ENCODE measurements around the gene ZNF423. TPM values are rescaled to one million over a fixed set of nuclear protein-coding genes. Genes with fewer than 3 reads are reported as not detected.

Gene ZNF423
- total RNA-seq, 1 donor, result 11.6 TPM

GRCh38 chr16:49483651-49484450 is 372.1 kb downstream of the ZNF423 start:
- Histone ChIP-seq H3K27me3 (ENCODE audit: insufficient read depth, low read length) (peaks cover 4% of the 10 kb centered on the region), H3K36me3 (ENCODE audit: insufficient read depth, low read length) (no peaks in the 10 kb centered on the region), H3K79me2 (ENCODE audit: insufficient read depth, low read length) (no peaks in the 10 kb centered on the region), H3K4me3 (ENCODE audit: insufficient read depth, low read length) (no peak overlapping the region), H3K4me1 (ENCODE audit: insufficient read depth, low read length) (no peaks in the 10 kb centered on the region), H3K9me3 (ENCODE audit: low read depth, low read length) (no peaks in the 10 kb centered on the region), H3K4me2 (ENCODE audit: insufficient read depth, low read length) (no peak overlapping the region), H2AFZ (ENCODE audit: low read length) (no peak overlapping the region), H4K20me1 (ENCODE audit: insufficient read depth, low read length) (no peaks in the 10 kb centered on the region), H3K27ac (ENCODE audit: low read depth, low read length) (no peak overlapping the region)
- TF ChIP-seq CTCF (IDR thresholded peaks at IDR 0.05; ENCODE audit: extremely low read depth, low read depth, low read length), result no peak
- DNase-seq (ENCODE audit: insufficient read length, low spot score, missing footprints), result peak; percentile 29

DNA sequence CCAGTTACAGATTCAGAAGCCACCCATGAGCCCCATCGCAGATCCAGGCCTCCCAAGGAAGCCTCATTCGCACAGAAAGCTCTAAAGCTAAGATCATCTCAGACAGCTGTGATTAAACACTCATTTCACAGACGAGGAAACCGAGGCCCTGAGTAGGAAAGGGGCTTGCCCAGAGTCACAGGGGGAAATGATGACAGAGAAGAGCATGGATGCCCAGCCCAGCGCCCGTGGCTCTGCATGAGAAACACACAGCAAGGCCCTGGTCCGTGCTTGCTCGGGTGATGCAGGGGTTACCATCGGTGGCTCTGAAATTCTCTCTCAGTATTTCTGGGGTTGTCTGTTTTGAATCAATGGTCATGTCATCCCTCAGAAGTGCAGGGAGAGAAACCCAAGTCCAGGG is 372.7 kb downstream of the ZNF423 start:
- no peak for TF ChIP-seq CTCF (IDR thresholded peaks at IDR 0.05; ENCODE audit: extremely low read depth, low read depth, low read length)
- H3K36me3 ChIP-seq (ENCODE audit: insufficient read depth, low read length), result no peaks in the 10 kb centered on the region
- no peaks in the 10 kb centered on the region for H3K9me3 ChIP-seq (ENCODE audit: low read depth, low read length)
- no peaks in the 10 kb centered on the region for H4K20me1 ChIP-seq (ENCODE audit: insufficient read depth, low read length)
- DNase-seq (ENCODE audit: insufficient read length, low spot score, missing footprints), result peak; percentile 42
- no peak overlapping the region for H3K4me2 ChIP-seq (ENCODE audit: insufficient read depth, low read length)
- H3K4me1 ChIP-seq (ENCODE audit: insufficient read depth, low read length), result no peaks in the 10 kb centered on the region
- no peaks in the 10 kb centered on the region for H3K79me2 ChIP-seq (ENCODE audit: insufficient read depth, low read length)
- H2AFZ ChIP-seq (ENCODE audit: low read length), result no peak overlapping the region
- H3K27ac ChIP-seq (ENCODE audit: low read depth, low read length), result no peak overlapping the region
- no peak overlapping the region for H3K4me3 ChIP-seq (ENCODE audit: insufficient read depth, low read length)
- H3K27me3 ChIP-seq (ENCODE audit: insufficient read depth, low read length), result peaks cover 4% of the 10 kb centered on the region

DNA sequence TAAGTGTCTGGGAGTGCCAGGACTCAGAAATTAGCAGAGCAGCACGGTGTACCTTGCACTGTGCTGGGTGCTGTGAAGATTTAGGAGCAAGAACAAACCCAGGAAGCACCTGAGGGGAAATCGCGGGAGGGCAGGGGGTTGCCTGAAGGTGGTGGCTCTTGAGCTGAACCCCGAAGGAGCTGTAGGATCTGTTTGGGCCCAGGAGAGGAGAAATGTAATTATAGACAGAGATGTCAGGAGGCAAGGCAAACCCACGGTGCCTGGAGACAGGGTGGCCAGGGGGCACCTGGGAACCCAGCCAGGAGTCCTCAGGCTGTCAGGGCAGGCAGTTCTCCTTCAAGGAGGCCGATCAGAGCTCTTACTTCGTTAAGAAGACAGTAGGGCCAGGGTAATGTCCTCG is 373.2 kb downstream of the ZNF423 start:
- no peaks in the 10 kb centered on the region for H3K4me1 ChIP-seq (ENCODE audit: insufficient read depth, low read length)
- H3K9me3 ChIP-seq (ENCODE audit: low read depth, low read length), result no peaks in the 10 kb centered on the region
- no peak overlapping the region for H3K4me3 ChIP-seq (ENCODE audit: insufficient read depth, low read length)
- H3K79me2 ChIP-seq (ENCODE audit: insufficient read depth, low read length), result no peaks in the 10 kb centered on the region
- no peaks in the 10 kb centered on the region for H4K20me1 ChIP-seq (ENCODE audit: insufficient read depth, low read length)
- no peak overlapping the region for H2AFZ ChIP-seq (ENCODE audit: low read length)
- no peak overlapping the region for H3K27ac ChIP-seq (ENCODE audit: low read depth, low read length)
- H3K36me3 ChIP-seq (ENCODE audit: insufficient read depth, low read length), result no peaks in the 10 kb centered on the region
- no peak for DNase-seq (ENCODE audit: insufficient read length, low spot score, missing footprints)
- peaks cover 4% of the 10 kb centered on the region for H3K27me3 ChIP-seq (ENCODE audit: insufficient read depth, low read length)
- no peak for TF ChIP-seq CTCF (IDR thresholded peaks at IDR 0.05; ENCODE audit: extremely low read depth, low read depth, low read length)
- H3K4me2 ChIP-seq (ENCODE audit: insufficient read depth, low read length), result no peak overlapping the region

DNA sequence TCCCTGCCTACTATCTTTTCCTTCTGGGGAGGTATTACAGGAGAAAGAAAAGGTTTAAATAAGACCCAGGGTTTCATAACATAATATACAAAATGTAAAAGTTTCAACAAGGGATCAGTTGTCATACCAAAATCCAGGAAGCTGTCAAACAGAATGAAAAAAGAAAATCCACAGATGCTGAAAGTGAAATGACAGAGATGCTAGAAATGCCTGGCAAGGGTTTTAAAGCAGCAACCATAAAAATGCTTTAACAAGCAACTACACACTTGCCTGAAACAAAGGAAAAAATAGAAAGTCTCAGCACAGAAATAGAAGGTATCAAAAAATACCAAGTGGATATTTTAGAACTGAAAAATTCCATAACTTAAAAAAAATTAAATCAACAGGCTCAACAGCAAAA is 377.3 kb downstream of the ZNF423 start:
- Histone ChIP-seq H3K4me2 (ENCODE audit: insufficient read depth, low read length) (no peak overlapping the region), H3K4me1 (ENCODE audit: insufficient read depth, low read length) (no peaks in the 10 kb centered on the region), H3K4me3 (ENCODE audit: insufficient read depth, low read length) (no peak overlapping the region), H3K36me3 (ENCODE audit: insufficient read depth, low read length) (no peaks in the 10 kb centered on the region), H3K9me3 (ENCODE audit: low read depth, low read length) (no peaks in the 10 kb centered on the region), H2AFZ (ENCODE audit: low read length) (no peak overlapping the region), H3K27ac (ENCODE audit: low read depth, low read length) (no peak overlapping the region), H3K27me3 (ENCODE audit: insufficient read depth, low read length) (peaks cover 4% of the 10 kb centered on the region), H3K79me2 (ENCODE audit: insufficient read depth, low read length) (no peaks in the 10 kb centered on the region), H4K20me1 (ENCODE audit: insufficient read depth, low read length) (no peaks in the 10 kb centered on the region)
- DNase-seq (ENCODE audit: insufficient read length, low spot score, missing footprints), result peak; percentile 56
- TF ChIP-seq CTCF (IDR thresholded peaks at IDR 0.05; ENCODE audit: extremely low read depth, low read depth, low read length), result no peak
